HCT116 (cell line): ENCODE measurements around the gene SMYD4. TPM values are rescaled to one million over a fixed set of nuclear protein-coding genes. Genes with fewer than 3 reads are reported as not detected.
A peak's percentile ranks its signal among the peaks of the same experiment; 100 is the strongest.

Experiments
- ATAC-seq: fragments of 200-7000 bp; cut with Tn5 transposase; 2 replicates; pipeline ENCODE4 v1.9.1; 2020; ENCODE audit warnings: mild to moderate bottlenecking, moderate library complexity
- BruUV-seq: library from RNA; stranded (reverse); fragments of 400-500 nt; replicated peaks from 2 replicates; lab custom pipeline; 2021; lab: Mats Ljungman, UMichigan
- CTCF ChIA-PET: fragments of 300-600 bp; sonication (Branson Sonifier 250); formaldehyde crosslinking; loops from one replicate; lab custom pipeline; 2021; ENCODE audit warnings: antibody characterized with exemption; lab: Charles Lee
- POLR2A ChIA-PET: fragments of 300-600, 350-600 bp; sonication (Branson Sonifier 250); formaldehyde crosslinking; loops from one replicate; lab custom pipeline; 2021; ENCODE audit warnings: antibody characterized with exemption; lab: Charles Lee
- RAD21 ChIA-PET, 2 experiments: fragments of 300-600 bp; sonication (Branson Sonifier 250); formaldehyde crosslinking; loops; one replicate each; lab custom pipeline; 2023; ENCODE audit warnings: low total read pairs in 2 of 2; ENCODE audit not compliant: uncharacterized antibody in 2 of 2, unreplicated experiment in 2 of 2, low non-redundant PET in 1 of 2; lab: Charles Lee
- DNase-seq: peaks from one replicate; pipeline ENCODE4 v3.0.0-alpha.2; 2010; ENCODE audit warnings: low read depth, low spot score
- H2AFZ ChIP-seq: fragments of 200-600 bp; shearing (Covaris generic), sonication (generic); 2 replicates; pipeline ENCODE4 v1.6.1; 2017; ENCODE audit warnings: low read depth, mixed run types, mixed read lengths, antibody characterized with exemption, low read length; ENCODE audit not compliant: poor library complexity, severe bottlenecking
- H3K27ac ChIP-seq: 2 replicates; pipeline ENCODE4 v1.5.1; 2012; ENCODE audit warnings: low read depth, low read length
- H3K27me3 ChIP-seq: fragments of 200-600 bp; sonication (generic); 2 replicates; pipeline ENCODE4 v1.6.1; 2016; ENCODE audit warnings: mixed run types, low read length, mixed read lengths; ENCODE audit not compliant: insufficient read depth
- H3K36me3 ChIP-seq, 2 experiments: fragments of 200-500 bp in 1 of 2; fragments of 200-600 bp in 1 of 2; sonication (Bioruptor generic) in 1 of 2; sonication (generic) in 1 of 2; 2 replicates each; pipeline versions ENCODE4 v1.5.1 to v1.6.1; 2014 to 2016; ENCODE audit warnings: low read length in 2 of 2, inconsistent platforms in 1 of 2, mixed read lengths in 1 of 2, mixed run types in 1 of 2; ENCODE audit not compliant: insufficient read depth in 2 of 2, control insufficient read depth in 1 of 2
- H3K4me1 ChIP-seq, 2 experiments: fragments of 200-600 bp in 1 of 2; sonication (generic) in 1 of 2; 2 replicates each; pipeline versions ENCODE4 v1.5.1 to v1.6.1; 2012 to 2017; ENCODE audit warnings: low read length in 2 of 2, inconsistent platforms in 1 of 2, mild to moderate bottlenecking in 1 of 2, mixed read lengths in 1 of 2, mixed run types in 1 of 2, moderate library complexity in 1 of 2; ENCODE audit not compliant: insufficient read depth in 2 of 2, control insufficient read depth in 1 of 2
- H3K4me2 ChIP-seq: fragments of 200-600 bp; sonication (generic); 2 replicates; pipeline ENCODE4 v1.6.1; 2017; ENCODE audit warnings: mixed run types, low read length, mixed read lengths
- H3K4me3 ChIP-seq, 2 experiments: fragments of 200-600 bp in 1 of 2; sonication (generic) in 1 of 2; replicated peaks in 1 of 2; 2 replicates each; pipeline ENCODE4 v1.5.1; 2011 to 2016; ENCODE audit warnings: low read length in 2 of 2, control low read depth in 1 of 2, low read depth in 1 of 2, mild to moderate bottlenecking in 1 of 2, mixed read lengths in 1 of 2, mixed run types in 1 of 2
- H3K79me2 ChIP-seq: fragments of 200-600 bp; sonication (generic); 2 replicates; pipeline ENCODE4 v1.6.1; 2017; ENCODE audit warnings: mild to moderate bottlenecking, mixed run types, low read length, moderate library complexity, mixed read lengths; ENCODE audit not compliant: insufficient read depth
- H3K9ac ChIP-seq: fragments of 200-600 bp; sonication (generic); 2 replicates; pipeline ENCODE4 v1.6.1; 2016; ENCODE audit warnings: low read length, mixed read lengths
- H3K9me2 ChIP-seq: fragments of 200-600 bp; sonication (generic), shearing (Covaris generic); 2 replicates; pipeline ENCODE4 v1.6.1; 2017; ENCODE audit warnings: mixed run types, mild to moderate bottlenecking, moderate library complexity; ENCODE audit not compliant: insufficient read depth
- H3K9me3 ChIP-seq, 2 experiments: fragments of 200-500 bp in 1 of 2; fragments of 200-600 bp in 1 of 2; sonication (Bioruptor generic) in 1 of 2; sonication (generic) in 1 of 2; 2 replicates each; pipeline ENCODE4 v1.6.1; 2014 to 2017; ENCODE audit warnings: low read length in 2 of 2, mixed read lengths in 2 of 2, inconsistent platforms in 1 of 2, low read depth in 1 of 2, mild to moderate bottlenecking in 1 of 2, mixed run types in 1 of 2, moderate library complexity in 1 of 2; ENCODE audit not compliant: control insufficient read depth in 1 of 2, insufficient read depth in 1 of 2
- H4K20me1 ChIP-seq: fragments of 200-600 bp; sonication (generic), shearing (Covaris generic); 2 replicates; pipeline ENCODE4 v1.6.1; 2017; ENCODE audit warnings: mixed run types, mild to moderate bottlenecking, moderate library complexity; ENCODE audit not compliant: insufficient read depth
- ATF3 ChIP-seq: IDR thresholded peaks from 2 replicates; pipeline ENCODE4 v1.6.1; 2012
- CEBPB ChIP-seq: IDR thresholded peaks from 2 replicates; pipeline ENCODE4 v1.6.1; 2012; ENCODE audit warnings: low read depth
- CTCF ChIP-seq, 3 experiments: fragments of 200-600 bp in 1 of 3; sonication (generic) in 1 of 3; IDR thresholded peaks in 2 of 3; conservative IDR thresholded peaks in 1 of 3; 2 replicates each; pipeline ENCODE4 v1.5.1; 2012 to 2017; ENCODE audit warnings: low read depth in 2 of 3, low read length in 2 of 3, antibody characterized with exemption in 1 of 3, borderline replicate concordance in 1 of 3, control low read depth in 1 of 3, mild to moderate bottlenecking in 1 of 3, mixed read lengths in 1 of 3, mixed run types in 1 of 3, moderate library complexity in 1 of 3; ENCODE audit not compliant: insufficient read depth in 1 of 3
- EGR1 ChIP-seq: IDR thresholded peaks from 2 replicates; pipeline ENCODE4 v1.6.1; 2012; ENCODE audit warnings: low read depth
- EZH2 ChIP-seq: fragments of 200-600 bp; sonication (generic); IDR thresholded peaks from 2 replicates; pipeline ENCODE4 v1.6.1; 2017; ENCODE audit warnings: antibody characterized with exemption, mixed run types
- EZH2phosphoT487 ChIP-seq: fragments of 200-600 bp; IDR thresholded peaks from 2 replicates; pipeline ENCODE4 v1.6.1; 2018; ENCODE audit warnings: antibody characterized with exemption, borderline replicate concordance
- FOSL1 ChIP-seq: IDR thresholded peaks from 2 replicates; pipeline ENCODE4 v1.6.1; 2012; ENCODE audit warnings: low read depth
- JUND ChIP-seq: IDR thresholded peaks from 2 replicates; pipeline ENCODE4 v1.6.1; 2012
- MAX ChIP-seq: IDR thresholded peaks from 2 replicates; pipeline ENCODE4 v1.6.1; 2012
- POLR2A ChIP-seq: IDR thresholded peaks from 2 replicates; pipeline ENCODE4 v1.7.0; 2011; ENCODE audit warnings: borderline replicate concordance; ENCODE audit not compliant: insufficient read depth, insufficient read length; ENCODE audit errors: extremely low read depth
- POLR2AphosphoS5 ChIP-seq: IDR thresholded peaks from 2 replicates; pipeline ENCODE4 v1.6.1; 2011; ENCODE audit warnings: mild to moderate bottlenecking, low read depth, low read length, moderate library complexity
- RAD21 ChIP-seq: IDR thresholded peaks from 2 replicates; pipeline ENCODE4 v1.6.1; 2012; ENCODE audit warnings: low read depth, mild to moderate bottlenecking
- REST ChIP-seq: IDR thresholded peaks from 2 replicates; pipeline ENCODE4 v1.6.1; 2012; ENCODE audit warnings: low read depth
- SIN3A ChIP-seq: IDR thresholded peaks from 2 replicates; pipeline ENCODE4 v1.6.1; 2012; ENCODE audit warnings: low read depth
- SP1 ChIP-seq: IDR thresholded peaks from 2 replicates; pipeline ENCODE4 v1.6.1; 2012; ENCODE audit warnings: low read depth
- SRF ChIP-seq: IDR thresholded peaks from 2 replicates; pipeline ENCODE4 v1.6.1; 2012; ENCODE audit warnings: low read depth
- YY1 ChIP-seq: IDR thresholded peaks from 2 replicates; pipeline ENCODE4 v1.6.1; 2011; ENCODE audit warnings: low read length, low read depth, moderate library complexity, mild to moderate bottlenecking; ENCODE audit not compliant: insufficient replicate concordance; ENCODE audit errors: extremely low read depth
- ZBTB33 ChIP-seq: IDR thresholded peaks from 2 replicates; pipeline ENCODE4 v1.6.1; 2011; ENCODE audit warnings: mild to moderate bottlenecking, low read length, moderate library complexity; ENCODE audit not compliant: insufficient replicate concordance; ENCODE audit errors: extremely low read depth
- ZFX ChIP-seq: fragments of 450-650 bp; IDR thresholded peaks from 2 replicates; pipeline ENCODE4 v1.6.1; 2017
- ZNF274 ChIP-seq: fragments of 200-500 bp; sonication (Bioruptor generic); IDR thresholded peaks from 2 replicates; pipeline ENCODE4 v1.6.1; 2014; ENCODE audit warnings: mild to moderate bottlenecking, low read depth, low read length, inconsistent platforms
- intact Hi-C: fragments of 100-400 bp; cut with micrococcal nuclease; formaldehyde crosslinking; loops from 2 replicates; pipeline ENCODE4 v1.10.0; 2022
- total RNA-seq: library from RNA; stranded (reverse); gene quantifications from one replicate; pipeline ENCODE4 v1.2.1, GENCODE V29; 2021; ENCODE audit not compliant: unreplicated experiment

The SMYD4 gene
- total RNA-seq, 1 experiment from 2014 or later: 16.9 TPM

- DNase-seq (peak; percentile 4), ATAC-seq (peak; percentile 78)
- intact Hi-C loops: loop anchor here (5.0 to 10.0 kb wide), 2 partner anchors 143 to 201 kb away; partner anchors contain the start of gene WDR81
- ChIA-PET RAD21 (no interaction called here), POLR2A (no interaction called here), CTCF (interaction anchor here (0.5 to 2.9 kb wide), 11 partner anchors 9 to 379 kb away, joined by 3 to 25 read pairs (median 3); partner anchors contain the start of gene RILP)
- Histone ChIP-seq H3K9ac (no peak overlapping the region), H3K27me3 (no peaks in the 10 kb centered on the region), H3K79me2 (peaks cover 29% of the 10 kb centered on the region), H3K9me3 (no peaks in the 10 kb centered on the region), H3K27ac (no peak overlapping the region), H3K4me2 (no peak overlapping the region), H3K36me3 (peaks cover 6 to 25% of the 10 kb centered on the region in 2 experiments; a peak in 3 of 4 replicates), H4K20me1 (no peaks in the 10 kb centered on the region), H3K9me2 (no peaks in the 10 kb centered on the region), H3K4me3 (no peak overlapping the region), H2AFZ (no peak overlapping the region), H3K4me1 (no peaks in the 10 kb centered on the region)
- no TSS peak for BruUV-seq
- TF ChIP-seq MAX (no peak), ZBTB33 (no peak), JUND (no peak), EGR1 (no peak), RAD21 (peak; percentile 67), FOSL1 (no peak), ATF3 (no peak), POLR2A (no peak), SIN3A (no peak), EZH2phosphoT487 (no peak), CTCF (IDR thresholded peaks at IDR 0.05 in 2 of 3, conservative IDR thresholded peaks at IDR 0.05 in 1 of 3; ENCODE audit: borderline replicate concordance in 1 of 3, insufficient read depth in 1 of 3, low read depth in 2 of 3, low read length in 2 of 3) (peak; percentile 64 to 74 (median 67); a peak in 5 of 6 replicates), EZH2 (no peak), YY1 (no peak), SP1 (no peak), ZFX (no peak), CEBPB (no peak), POLR2AphosphoS5 (no peak), ZNF274 (no peak), REST (no peak), SRF (no peak)
These were observed 35.7 kb upstream of the SMYD4 start for GRCh38 chr17:1865252-1866037.
